NCI-H2171 (cell line): ENCODE measurements around the gene ZNF362.
"Not testable (repeated sequence)": the region's sequence is repeated elsewhere in the genome, so short reads cannot be mapped to it uniquely, and the experiment has no call there.

Source experiments
- DNase-seq: peaks from one replicate; lab custom pipeline; 2025; lab: John Stamatoyannopoulos, UW

The ZNF362 gene, protein sequence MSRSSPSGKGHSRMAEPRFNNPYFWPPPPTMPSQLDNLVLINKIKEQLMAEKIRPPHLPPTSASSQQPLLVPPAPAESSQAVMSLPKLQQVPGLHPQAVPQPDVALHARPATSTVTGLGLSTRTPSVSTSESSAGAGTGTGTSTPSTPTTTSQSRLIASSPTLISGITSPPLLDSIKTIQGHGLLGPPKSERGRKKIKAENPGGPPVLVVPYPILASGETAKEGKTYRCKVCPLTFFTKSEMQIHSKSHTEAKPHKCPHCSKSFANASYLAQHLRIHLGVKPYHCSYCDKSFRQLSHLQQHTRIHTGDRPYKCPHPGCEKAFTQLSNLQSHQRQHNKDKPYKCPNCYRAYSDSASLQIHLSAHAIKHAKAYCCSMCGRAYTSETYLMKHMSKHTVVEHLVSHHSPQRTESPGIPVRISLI

DNA sequence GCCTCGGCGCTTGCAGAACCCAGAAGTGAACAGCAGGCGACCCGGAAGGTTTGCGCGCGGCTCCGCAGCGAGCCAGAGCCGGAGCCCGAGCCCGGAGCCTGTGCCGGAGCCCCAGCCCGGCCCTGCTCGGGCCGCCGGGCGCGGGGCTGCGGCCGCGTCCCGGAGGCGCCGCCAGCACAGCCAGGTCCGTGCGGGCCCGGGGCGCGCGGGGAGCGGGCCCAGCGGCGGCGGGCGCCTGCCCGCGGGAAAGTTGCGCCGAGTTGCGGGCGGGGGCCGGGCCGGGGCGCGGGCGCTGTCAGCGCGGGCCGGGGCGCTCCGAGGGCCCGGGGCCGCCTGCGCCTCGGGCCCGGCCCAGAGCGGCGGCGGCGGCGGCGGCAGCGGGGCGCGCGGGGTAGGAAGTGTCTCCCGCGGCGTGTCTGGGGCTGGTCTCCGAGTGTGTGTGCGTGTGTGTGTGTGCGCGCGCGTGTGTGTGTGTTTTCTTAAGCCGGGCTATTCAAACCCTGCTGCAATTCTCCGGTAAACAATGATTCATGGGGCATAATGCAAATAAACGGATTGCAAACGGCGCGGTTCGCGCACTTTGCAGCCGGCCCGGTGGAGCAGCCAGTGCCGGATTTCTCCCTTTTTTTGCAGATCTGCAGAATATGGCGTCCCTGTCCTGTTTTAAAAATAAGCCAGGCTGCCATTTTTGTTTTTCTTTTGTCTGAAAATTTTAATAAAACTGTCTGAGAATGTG is at the start of gene ZNF362:
ZNF362 (plus strand) TSS at position 22 of the 736 bp plus-strand sequence. CDS start 14,083 bp downstream, outside the sequence.
- DNase-seq = peak; percentile 52

DNA sequence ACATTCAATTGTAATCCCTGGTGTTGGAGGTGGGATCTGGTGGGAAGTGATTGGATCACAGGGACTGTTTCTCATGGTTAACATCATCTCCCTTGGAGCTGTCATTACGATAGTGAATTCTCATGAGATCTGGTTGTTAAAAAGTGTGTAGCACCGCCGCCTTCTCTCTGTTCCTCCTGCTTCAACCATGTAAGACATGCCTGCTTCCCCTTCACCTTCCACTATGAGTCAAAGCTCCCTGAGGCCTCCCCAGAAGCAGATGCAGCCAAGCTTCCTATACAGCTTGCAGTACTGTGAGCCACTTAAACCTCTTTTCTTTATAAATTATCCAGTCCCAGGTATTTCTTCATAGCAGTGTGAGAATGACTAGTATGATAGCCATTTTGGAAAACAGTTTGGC is 44.3 kb upstream of the ZNF362 start:
- DNase-seq = no peak

DNA sequence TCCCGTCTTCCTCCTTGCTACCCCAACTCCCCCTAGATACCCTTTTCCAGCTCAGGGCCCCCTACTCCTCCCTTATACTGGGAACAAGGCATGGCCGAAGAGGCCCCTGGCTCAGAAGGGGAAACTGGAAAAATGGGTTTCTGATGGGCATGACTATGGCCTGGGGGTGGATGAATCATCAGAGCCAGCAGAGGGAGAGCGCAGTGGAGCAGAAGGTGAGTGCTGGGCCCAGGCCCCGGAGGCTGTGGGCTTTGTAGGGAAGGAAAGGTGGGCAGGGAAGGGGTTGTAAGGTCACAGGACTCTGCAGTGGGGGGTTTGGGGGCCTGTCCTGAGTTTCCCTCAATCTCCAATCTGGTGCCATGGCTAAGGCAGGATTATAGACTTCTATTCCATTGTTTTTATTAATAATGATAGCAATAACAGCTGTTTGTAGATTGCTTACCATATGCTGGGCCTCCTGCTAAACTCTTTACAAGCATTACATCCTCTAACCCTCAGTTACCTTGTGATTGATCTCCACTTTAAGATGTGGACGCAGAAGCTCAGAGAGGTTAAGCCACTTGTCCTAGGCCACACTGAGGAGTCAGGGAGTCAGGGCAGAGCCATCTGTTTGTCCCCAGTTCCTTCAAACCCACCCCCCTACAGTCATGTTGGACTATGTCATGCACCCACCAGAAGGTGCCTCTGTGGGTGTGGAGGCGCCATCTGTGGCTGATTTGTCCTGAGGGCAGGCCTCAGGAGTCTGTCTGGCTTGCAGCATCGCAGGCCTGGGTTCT is 36.2 kb upstream of the ZNF362 start:
- DNase-seq = no peak

DNA sequence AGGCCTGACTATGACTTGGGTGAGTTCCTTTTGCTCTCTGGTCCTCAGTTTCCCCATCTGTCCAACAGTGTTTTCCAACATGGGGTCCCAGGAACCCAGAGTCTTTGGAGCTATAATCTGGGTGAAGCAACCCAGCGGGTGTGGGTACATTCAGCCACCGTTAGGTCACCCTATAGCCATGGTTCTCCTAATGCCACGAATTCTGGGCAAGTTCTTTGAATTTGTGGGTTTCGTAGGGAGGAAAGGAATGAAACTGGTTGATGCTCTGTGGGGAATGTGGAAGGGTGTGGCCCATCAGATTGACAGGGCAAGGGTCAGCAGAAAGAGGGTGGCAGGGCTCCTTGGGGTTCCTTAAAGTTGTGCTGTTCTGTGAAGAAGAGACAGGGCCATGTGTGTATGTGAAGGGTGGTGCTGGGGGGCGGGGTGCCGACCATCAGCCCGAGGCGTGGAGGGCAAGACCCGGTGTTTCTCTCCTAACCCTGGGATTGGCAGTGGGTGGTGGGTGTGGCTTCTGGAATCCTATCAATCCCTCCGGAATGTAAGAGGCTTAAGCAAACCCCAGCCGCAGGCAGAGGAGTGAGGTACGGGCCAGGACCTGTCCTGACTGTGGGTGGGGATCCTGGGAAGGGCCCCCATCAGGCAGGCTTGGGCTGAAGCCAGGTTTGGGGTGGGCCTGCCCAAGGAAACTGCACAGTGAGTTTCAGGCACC is 35.5 kb upstream of the ZNF362 start:
- no peak for DNase-seq

DNA sequence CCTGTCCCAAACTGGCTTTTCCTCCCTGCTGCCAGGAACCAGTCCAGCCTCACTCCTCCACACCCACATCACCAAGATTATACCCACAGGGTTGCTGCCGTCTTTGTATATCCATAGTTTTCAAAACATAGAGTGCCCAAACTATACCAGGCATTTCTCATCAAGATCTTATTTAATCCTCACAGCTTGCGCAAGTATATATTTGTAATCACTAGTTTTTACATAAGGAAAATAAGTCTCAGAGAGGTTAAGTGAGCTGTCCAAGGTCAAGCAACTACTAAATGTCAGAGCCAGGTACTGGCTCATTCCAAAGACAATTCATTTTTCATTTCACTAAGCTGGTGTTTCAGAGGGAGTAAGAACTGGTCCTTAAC is 34.9 kb upstream of the ZNF362 start:
- DNase-seq = no peak

DNA sequence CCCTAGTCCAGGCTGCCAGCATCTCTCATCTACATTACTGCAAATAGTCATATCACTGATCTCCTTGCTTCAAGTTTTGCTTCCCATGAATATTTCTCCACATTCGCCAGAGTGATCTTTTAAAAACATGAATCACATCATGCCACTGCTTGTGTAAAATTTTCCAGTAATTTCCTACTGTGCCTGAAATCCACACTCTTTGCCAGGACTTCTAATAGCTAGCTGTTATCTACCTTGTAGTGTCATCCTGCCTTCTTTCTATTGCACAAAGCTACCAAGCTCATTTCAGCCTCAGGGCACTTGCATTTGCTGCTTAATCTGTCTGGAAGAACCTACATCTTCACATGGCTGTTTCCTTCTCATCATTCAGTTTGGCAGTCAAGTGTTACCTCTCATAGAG is 33.9 kb upstream of the ZNF362 start:
- no peak for DNase-seq

DNA sequence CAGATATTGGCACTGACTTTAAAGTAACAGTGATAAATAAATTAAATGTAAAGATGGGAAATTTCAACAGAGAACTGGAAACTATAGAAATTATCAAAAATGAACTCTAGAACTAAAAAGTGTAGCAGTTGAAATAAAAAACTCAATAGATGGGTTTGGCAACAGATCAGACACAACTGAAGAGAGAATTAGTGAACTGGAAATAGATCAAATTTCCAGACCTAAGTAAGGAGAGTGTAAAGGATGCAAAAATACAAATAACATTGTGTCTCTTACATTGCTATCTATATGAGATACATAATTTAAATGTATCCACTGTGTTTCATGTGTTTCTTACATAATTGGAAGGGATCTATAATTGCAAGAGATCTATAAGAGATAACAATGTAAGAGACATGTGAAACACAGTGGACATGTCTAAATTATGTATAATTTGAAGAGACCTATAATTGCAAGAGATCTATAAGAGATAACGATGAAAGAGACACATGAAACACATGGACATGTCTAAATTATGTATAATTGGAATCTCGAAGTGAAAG is 32.1 kb upstream of the ZNF362 start:
- no peak for DNase-seq

DNA sequence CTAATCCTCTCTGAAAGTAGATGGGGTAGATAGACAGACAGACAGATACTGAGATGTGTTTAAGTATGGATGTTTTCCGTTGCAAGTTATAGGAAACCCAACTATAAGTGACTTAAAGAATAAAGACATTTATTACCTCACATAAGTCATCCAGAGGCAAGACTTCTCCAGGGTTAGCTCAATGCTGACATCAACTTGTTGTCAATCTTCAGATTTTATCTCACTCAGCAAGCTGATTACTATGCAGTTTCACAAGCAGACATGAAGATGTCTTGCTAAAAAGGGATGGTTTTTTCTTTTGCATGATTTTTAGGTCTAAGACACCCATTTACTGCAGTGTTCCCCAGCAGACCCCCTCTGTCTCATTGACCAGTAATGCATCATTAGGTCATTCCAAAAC is 30.7 kb upstream of the ZNF362 start:
- DNase-seq = no peak

DNA sequence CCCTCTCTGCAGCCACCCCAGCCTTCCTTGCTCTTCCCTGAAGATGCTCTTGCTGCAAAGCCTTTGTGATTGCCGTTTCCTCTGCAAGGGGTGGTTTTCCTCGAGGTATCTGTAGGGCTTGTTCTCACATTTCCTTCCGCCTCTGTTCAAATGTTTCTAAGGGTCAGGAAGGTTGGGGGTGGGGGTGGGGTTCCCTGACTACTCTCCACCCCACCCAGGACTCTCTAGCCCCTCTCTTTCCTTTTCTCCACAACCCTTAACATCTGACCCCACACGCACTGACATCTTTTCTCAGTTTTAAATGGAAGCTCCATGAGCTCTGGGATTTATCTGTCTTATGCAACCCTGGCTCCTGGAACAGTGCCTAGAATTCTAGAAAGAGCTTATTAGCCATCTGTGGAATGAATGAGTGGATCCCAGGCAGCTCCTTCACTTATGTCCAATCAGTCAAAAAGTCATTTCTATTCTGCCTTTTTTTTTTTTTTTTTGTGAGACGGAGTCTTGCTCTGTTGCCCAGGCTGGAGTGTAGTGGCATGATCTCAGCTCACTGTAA is 27.3 kb upstream of the ZNF362 start:
- peak; percentile 63 for DNase-seq

DNA sequence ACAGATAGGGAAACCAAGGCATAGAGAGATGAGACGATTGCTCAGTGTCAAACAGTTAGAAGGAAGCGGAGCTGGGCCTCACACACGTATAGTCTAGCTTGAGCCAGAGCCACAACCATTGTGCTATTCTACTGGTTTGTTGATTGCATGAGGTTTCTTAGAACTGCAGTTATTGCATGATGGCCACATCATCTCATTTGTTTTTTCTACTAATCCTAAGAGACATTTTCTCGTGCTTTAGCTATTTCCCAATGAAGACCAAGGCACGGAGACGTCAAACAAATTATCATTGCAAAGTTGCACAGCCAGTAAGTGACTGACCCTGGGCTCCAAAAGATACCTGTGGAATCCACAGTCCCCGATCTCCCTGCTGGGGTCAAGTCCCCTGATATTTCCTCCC is 25.1 kb upstream of the ZNF362 start:
- no peak for DNase-seq

DNA sequence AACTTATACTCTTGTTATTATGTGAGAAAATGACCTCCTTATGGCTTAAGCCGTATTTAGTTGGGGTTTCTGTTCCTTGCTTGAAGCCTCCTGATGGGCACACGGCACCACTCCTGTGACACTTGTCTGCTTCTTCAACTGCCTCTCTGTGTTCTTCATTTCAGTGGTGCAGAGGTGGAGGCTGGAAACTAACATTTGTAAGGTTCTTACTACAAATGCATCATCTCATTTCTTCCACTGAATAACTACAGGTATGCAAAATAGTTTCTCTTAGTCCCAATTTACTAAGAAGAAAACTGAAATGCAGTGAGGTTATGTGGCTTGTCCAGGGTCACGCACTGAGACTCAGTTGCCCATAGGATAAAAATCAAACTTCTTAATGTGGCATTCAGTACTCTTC is 23.6 kb upstream of the ZNF362 start:
- DNase-seq = no peak

DNA sequence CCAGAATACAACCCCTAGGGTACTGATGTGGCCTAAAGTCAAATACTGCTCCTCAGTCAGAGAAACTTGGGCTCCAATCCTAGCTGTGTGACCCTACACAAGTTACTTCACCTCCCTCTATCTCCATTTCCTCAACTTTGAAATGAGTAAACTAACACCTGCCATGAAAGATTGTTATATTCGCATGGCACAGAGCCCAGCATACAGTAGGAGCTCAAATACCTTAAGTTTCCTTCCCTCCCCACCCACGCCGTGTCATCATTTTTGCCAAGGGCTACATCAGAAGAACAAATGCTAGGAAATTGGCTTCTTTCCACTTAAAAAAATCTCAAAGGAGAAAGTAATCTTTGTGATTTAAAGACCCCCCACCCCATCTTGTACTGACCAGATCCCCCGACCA is 22.2 kb upstream of the ZNF362 start:
- DNase-seq = no peak

DNA sequence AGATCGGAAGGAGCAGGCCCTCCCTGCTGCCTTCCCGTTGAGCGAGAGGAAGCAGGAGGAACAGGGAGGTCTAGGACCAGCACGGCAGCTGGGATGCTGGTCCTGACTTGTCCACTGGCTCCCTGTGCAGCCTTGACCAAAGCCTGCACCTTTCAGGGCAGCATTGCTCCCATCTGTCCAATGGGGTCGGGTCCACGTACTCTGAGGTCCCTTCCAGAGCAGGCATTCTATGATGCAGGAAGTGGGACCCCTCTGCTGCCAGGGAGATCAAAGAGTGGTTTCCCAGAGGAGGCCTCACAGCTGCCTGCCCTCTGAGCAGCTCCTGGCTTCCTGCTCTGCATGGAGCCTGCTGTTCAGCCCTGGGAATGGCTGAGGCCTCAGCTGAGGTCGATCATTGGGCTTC is 21.7 kb upstream of the ZNF362 start:
- DNase-seq = no peak

DNA sequence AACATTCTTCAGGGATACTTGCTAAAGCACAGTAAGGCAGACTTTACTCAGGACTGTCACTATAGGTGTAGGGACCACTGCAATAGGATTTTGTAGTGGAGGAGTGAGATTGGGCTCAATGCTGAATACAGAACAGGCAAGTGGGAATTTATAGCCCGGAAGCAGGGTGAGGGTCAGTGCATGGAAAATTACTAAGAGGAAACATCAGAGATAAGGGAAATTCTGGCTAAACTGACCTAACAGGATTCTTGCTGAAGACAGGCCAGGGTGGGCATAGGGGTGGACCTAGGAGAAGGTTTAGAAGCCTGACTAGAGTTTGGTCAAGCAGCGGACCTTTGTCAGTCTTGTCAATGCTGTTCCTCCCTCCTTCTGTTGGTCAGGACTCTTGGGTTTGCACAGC is 20.8 kb upstream of the ZNF362 start:
- DNase-seq = no peak

DNA sequence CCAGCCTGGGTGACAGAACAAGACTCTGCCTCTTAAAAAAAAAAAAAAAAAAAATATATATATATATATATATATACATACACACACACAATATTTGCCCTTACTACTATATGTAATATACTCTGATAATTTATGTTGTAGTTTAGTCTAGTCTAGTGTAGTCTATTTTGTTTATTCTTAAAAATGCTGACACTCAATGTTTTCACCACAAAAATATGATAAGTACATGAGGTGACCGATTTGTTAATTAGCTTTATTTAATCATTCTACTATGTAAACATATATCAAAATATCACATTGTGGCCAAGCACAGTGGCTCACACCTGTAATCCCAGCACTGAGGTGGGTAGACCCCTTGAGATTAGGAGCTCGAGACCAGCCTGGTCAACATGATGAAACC is 19.8 kb upstream of the ZNF362 start:
- no peak for DNase-seq

DNA sequence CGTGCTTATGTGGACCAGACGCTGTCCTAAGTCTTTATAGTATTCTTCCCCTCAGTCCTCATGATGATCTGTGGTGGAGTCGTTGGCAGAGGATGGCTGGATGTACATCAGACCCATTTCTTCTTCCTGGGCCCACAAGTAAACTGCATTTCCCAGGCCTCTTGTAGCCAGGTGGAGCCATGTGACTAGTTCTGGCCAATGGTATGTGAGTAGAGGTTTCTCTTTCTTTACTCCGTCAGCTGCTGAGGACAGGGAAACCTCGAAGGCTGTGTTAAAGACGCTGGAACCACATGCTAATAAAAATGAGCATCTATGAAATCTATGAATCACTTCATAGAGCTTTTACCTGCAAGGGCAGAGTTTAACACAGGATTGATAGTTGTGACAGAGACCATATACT is 18.7 kb upstream of the ZNF362 start:
- DNase-seq = no peak

DNA sequence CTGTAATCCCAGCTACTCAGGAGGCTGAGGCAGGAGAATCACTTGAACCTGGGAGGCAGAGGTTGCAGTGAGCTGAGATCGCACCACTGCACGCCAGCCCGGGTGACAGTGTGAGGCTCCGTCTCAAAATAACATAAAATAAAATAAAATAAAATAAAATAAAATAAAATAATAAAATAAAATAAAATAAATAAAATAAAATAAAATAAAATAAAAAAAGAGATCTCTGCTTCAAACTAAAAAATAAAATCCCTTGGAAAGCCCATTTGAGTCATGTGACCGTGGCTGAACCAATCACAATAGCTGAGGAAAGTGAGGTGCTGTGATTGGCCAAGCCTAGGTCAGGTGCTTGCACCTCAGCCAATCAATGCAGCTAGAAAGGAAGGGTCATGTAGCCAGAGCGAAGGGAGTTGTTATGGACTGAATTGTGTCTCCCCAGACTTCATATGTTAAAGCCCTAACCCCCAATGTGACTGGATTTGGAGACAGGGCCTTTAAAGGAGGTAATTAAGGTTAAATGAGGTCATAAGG is 18.0 kb upstream of the ZNF362 start:
- not testable (repeated sequence) for DNase-seq

DNA sequence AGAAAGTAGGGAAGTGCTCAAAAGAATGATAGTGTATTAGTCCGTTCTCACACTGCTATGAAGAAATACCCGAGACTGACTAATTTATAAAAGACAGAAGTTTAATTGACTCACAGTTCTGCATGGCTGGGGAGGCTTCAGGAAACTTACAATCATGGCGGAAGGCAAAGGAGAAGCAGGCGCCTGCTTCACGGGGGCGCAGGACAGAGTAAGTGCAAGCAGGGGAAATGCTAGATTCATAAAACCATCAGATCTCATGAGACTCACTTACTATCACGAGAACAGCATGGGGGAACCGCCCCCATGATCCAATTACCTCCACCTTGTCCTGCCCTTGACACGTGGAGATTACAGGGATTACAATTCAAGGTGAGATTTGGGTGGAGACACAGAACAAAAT is 16.9 kb upstream of the ZNF362 start:
- not testable (repeated sequence) for DNase-seq

DNA sequence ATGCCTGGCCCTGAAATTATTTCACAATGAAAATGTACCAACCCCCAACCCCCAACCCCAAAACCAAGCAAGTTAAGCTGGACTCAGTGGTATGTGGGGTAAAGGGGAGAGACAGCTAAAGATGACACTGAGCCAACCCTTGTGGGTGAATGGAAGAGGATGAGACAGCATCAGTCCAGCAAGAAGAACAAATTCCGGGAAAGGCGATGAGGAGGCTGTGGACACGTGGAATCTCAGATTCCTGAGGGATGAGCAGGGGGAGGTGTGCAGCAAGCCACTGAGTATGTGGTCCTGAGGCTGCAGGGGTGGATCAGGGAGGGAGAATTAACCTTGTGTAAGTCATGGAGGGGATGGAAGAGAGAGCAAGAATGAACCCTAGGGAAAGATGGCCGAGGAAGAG is 14.4 kb upstream of the ZNF362 start:
- DNase-seq = no peak

DNA sequence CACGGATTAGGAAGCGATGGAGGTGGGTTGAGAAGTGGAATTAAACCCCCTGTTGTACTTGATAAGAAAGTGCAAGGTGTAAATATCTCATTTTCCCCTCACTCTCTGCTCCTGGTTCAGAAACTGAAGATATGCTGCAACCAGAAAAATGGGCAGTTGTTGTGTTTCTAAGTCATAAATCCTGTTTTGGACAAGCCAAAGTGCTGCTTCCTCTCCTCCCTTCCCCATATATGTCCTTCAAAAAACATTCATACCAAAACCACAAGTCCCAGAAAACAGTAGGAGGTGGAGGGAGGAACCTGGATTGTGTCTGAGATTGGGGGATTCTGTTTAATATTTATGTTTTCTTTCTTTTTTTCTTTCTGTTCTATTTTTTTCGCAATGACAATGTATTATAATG is 13.6 kb upstream of the ZNF362 start:
- DNase-seq = no peak

DNA sequence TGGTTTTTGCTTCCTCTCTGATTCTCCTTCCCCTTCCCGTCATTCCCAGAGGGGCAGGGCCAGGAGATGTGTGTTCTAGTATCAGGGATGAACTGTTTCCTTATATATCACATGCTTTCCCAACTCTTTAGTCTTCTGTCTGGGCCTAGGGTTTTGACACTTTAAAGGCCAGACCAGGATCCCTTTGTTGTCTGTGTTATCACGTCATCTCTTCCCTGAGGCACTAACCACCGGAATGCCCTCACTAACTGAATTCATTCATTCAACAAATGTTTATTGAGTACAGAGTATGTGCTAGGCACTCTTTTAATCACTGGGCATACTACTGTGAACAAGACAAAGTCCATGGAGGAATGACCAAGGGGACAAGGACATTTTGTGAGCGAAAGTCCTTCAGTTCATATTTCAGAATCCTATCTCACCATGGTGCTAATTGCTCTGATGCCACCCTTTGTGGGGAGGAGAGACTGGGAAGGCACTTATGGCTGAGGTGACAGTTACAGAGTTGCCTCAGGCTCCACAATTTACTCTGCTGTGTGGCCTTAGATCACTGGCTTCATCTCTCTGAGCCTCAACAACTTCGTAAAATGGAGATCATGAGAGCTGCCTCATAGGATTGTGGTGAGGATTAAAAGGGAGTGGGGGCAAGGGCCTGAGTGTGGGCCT is 12.0 kb upstream of the ZNF362 start:
- DNase-seq = no peak
